Activated T-helper 2 cell treated with anti-CD3 and anti-CD28 coated beads, Interferon-gamma antibody, Interleukin-2, Interleukin-4, amounts not matched to agents 10 μg/mL and 5 μg/mL and 100 μg/mL, durations not matched to agents 14 hours and 24 hours and 36 hours (primary cell): ENCODE measurements around the gene DEGS2. TPM values are rescaled to one million over a fixed set of nuclear protein-coding genes. Genes with fewer than 3 reads are reported as not detected.
"Not testable (repeated sequence)": the region's sequence is repeated elsewhere in the genome, so short reads cannot be mapped to it uniquely, and the experiment has no call there.

ENCODE experiments used
- DNase-seq: peaks from one replicate; pipeline ENCODE4 v3.0.0; 2021; ENCODE audit warnings: low spot score
- H3K27ac Mint-ChIP-seq: one replicate; pipeline ENCODE4 v1.8.0; 2021; ENCODE audit warnings: mixed read lengths
- H3K27me3 Mint-ChIP-seq: one replicate; pipeline ENCODE4 v1.8.0; 2021; ENCODE audit warnings: low read depth, mixed read lengths
- H3K36me3 Mint-ChIP-seq: one replicate; pipeline ENCODE4 v1.8.0; 2021; ENCODE audit warnings: low read depth, mixed read lengths
- H3K4me1 Mint-ChIP-seq: one replicate; pipeline ENCODE4 v1.8.0; 2021; ENCODE audit warnings: low read depth, mixed read lengths
- H3K4me3 Mint-ChIP-seq: one replicate; pipeline ENCODE4 v1.8.0; 2021; ENCODE audit warnings: low read depth, mild to moderate bottlenecking, moderate library complexity, mixed read lengths
- H3K9me3 Mint-ChIP-seq: one replicate; pipeline ENCODE4 v1.8.0; 2021; ENCODE audit warnings: mixed read lengths
- intact Hi-C: fragments of 100-400 bp; cut with micrococcal nuclease; formaldehyde crosslinking; loops from one replicate; pipeline ENCODE4 v1.15.1; 2023
- total RNA-seq: library from RNA; stranded (reverse); gene quantifications from 2 replicates; pipeline ENCODE4 v1.2.3, GENCODE V29; 2022

DEGS2 gene
- total RNA-seq, 1 donor from 2014 or later, result 0.41 TPM

- Mint-ChIP-seq H3K27me3 (peaks cover 16% of the 10 kb centered on the region), H3K27ac (no peak overlapping the region), H3K4me1 (peaks cover 7% of the 10 kb centered on the region), H3K4me3 (no peak overlapping the region), H3K36me3 (no peaks in the 10 kb centered on the region), H3K9me3 (no peaks in the 10 kb centered on the region)
- DNase-seq, result no peak
- intact Hi-C loops, result no loop called here
These were observed 11.4 kb upstream of the DEGS2 start for GRCh38 chr14:100170880-100171279.

DNA sequence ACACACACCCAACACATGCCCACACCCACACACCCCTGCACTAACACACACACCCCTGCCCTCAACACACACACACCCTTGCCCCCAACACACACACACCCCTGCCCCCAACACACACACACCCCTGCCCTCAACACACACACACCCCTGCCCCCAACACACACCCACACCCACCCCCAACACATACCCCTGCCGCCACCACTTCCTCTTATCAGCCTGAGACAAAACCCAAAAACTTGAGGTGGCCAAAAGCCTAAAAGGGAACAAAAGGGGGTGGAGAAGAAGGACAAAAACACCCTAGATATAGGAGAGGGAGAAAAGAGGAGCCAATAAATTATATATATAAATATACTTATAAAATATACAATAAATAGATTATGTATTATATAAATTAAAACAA is 9.1 kb upstream of the DEGS2 start:
- no peaks in the 10 kb centered on the region for H3K36me3 Mint-ChIP-seq
- DNase-seq, result no peak
- H3K4me1 Mint-ChIP-seq, result peaks cover 7% of the 10 kb centered on the region
- H3K4me3 Mint-ChIP-seq, result no peak overlapping the region
- no peaks in the 10 kb centered on the region for H3K9me3 Mint-ChIP-seq
- no peak overlapping the region for H3K27ac Mint-ChIP-seq
- intact Hi-C loops, result no loop called here
- peaks cover 19% of the 10 kb centered on the region for H3K27me3 Mint-ChIP-seq

GRCh38 chr14:100165831-100166440 is 6.5 kb upstream of the DEGS2 start:
- no peak for DNase-seq
- Mint-ChIP-seq H3K4me3 (no peak overlapping the region), H3K9me3 (no peaks in the 10 kb centered on the region), H3K27ac (no peak overlapping the region), H3K4me1 (peaks cover 7% of the 10 kb centered on the region), H3K36me3 (no peaks in the 10 kb centered on the region), H3K27me3 (peaks cover 23% of the 10 kb centered on the region)
- intact Hi-C loops, result no loop called here

DNA sequence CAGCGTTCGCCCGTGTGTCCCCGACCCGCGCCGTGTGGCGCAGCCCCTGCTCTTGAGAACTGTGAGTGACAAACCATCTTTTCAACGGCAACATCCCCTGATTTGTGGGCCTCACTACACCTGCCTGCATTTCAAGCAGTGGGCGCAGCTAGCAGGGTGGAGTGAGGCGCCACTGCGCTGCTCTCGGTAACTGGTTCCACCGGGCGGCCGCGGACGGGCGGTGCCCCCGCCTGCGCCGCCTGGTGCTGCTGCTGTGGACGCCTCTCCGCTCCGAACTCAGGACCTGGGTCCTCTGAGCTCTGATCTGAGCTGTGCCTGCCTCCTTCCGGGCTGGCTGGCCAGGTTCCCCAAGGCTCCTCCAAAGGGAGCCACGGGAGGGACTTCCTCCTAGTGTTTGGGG is 5.9 kb upstream of the DEGS2 start:
- Mint-ChIP-seq H3K27me3 (peaks cover 22% of the 10 kb centered on the region), H3K4me1 (peaks cover 7% of the 10 kb centered on the region), H3K27ac (no peak overlapping the region), H3K9me3 (no peaks in the 10 kb centered on the region), H3K36me3 (no peaks in the 10 kb centered on the region), H3K4me3 (no peak overlapping the region)
- intact Hi-C loops, result no loop called here
- no peak for DNase-seq

- Mint-ChIP-seq H3K27ac (no peak overlapping the region), H3K4me1 (peaks cover 2% of the 10 kb centered on the region), H3K27me3 (peaks cover 39% of the 10 kb centered on the region), H3K36me3 (no peaks in the 10 kb centered on the region), H3K9me3 (no peaks in the 10 kb centered on the region), H3K4me3 (no peak overlapping the region)
- DNase-seq, result no peak
- intact Hi-C loops, result no loop called here
These were observed 1.1 kb upstream of the DEGS2 start for GRCh38 chr14:100160534-100160916.

DNA sequence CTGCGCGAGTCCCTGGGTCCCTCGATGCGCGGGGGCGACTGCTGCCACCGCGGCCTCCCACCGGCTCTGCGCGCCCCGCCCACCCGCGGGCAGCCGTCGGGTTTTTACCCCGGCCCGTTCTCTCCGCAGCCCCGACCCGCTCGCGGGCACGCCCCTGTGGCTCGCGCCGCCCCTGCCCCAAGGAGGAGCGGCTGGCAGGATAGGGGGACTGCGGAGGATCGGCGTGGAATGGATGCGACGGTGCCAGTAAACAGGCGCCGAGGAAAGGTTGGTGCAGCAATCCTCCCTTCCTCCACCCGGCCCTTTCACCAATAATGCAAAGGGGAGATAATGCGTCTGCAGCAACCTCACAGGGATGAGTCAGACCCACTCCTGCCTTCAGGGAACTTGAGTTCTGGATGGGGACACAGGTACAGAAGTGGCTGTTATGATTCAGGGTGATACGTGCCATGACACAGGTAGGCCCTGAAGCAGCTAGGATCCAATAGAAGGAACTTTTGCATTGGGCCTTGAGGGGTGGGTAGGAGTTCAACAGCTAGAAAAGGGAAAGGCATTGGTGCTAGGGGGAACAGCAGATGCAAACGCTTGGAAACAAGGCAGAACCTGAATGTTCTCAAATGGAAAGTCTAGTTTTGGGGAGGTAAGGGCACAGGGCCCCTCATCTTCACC is 554 bp upstream of the DEGS2 start:
- Mint-ChIP-seq H3K4me1 (peaks cover 2% of the 10 kb centered on the region), H3K27me3 (peaks cover 35% of the 10 kb centered on the region), H3K9me3 (peaks cover 5% of the 10 kb centered on the region), H3K36me3 (peaks cover 1% of the 10 kb centered on the region), H3K4me3 (peak overlapping the region; percentile 7), H3K27ac (no peak overlapping the region)
- intact Hi-C loops, result no loop called here
- no peak for DNase-seq

- Mint-ChIP-seq H3K27ac (no peak overlapping the region), H3K4me3 (no peak overlapping the region), H3K9me3 (peaks cover 8% of the 10 kb centered on the region), H3K36me3 (peaks cover 4% of the 10 kb centered on the region), H3K4me1 (peaks cover 2% of the 10 kb centered on the region), H3K27me3 (peaks cover 33% of the 10 kb centered on the region)
- intact Hi-C loops, result no loop called here
- no peak for DNase-seq
These were observed 815 bp downstream of the DEGS2 start for GRCh38 chr14:100158566-100159093.

DNA sequence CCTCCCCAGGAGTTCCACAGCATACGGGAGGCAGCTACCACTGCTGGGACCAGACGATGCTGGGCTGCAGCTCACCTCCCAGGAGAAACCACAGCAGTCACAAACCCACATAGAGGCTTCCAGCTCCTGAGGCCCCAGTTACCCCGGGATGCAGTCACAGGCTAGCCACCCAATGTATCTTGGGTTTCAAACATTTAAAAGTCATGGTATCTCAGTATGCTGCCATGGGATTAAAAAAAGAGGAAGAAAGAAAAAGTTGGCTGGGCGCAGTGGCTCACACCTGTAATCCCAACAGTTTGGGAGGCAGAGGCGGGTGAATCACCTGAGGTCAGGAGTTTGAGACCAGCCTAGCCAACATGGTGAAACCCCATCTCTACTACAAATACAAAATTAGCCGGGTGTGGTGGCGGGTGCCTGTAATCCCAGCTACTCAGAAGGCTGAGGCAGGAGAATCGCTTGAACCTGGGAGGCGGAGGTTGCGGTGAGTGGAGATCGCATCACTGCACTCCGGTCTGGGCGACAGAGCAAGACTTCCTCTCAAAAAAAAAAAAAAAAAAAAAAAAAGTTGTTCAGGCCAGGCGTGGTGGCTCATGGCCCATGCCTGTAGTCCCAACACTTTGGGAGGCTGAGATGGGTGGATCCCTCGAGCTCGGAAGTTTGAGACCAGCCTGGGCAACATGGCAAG is 1.8 kb downstream of the DEGS2 start:
- H3K9me3 Mint-ChIP-seq, H3K4me3 Mint-ChIP-seq, H3K27ac Mint-ChIP-seq, H3K36me3 Mint-ChIP-seq, DNase-seq, H3K4me1 Mint-ChIP-seq, intact Hi-C loops: not testable (repeated sequence)
- peaks cover 31% of the 10 kb centered on the region for H3K27me3 Mint-ChIP-seq

GRCh38 chr14:100156776-100157175 is 2.7 kb downstream of the DEGS2 start:
- Mint-ChIP-seq H3K9me3 (peaks cover 8% of the 10 kb centered on the region), H3K27ac (no peak overlapping the region), H3K4me1 (peaks cover 2% of the 10 kb centered on the region), H3K4me3 (no peak overlapping the region), H3K36me3 (peaks cover 4% of the 10 kb centered on the region), H3K27me3 (peaks cover 30% of the 10 kb centered on the region)
- DNase-seq, result no peak
- intact Hi-C loops, result no loop called here

DNA sequence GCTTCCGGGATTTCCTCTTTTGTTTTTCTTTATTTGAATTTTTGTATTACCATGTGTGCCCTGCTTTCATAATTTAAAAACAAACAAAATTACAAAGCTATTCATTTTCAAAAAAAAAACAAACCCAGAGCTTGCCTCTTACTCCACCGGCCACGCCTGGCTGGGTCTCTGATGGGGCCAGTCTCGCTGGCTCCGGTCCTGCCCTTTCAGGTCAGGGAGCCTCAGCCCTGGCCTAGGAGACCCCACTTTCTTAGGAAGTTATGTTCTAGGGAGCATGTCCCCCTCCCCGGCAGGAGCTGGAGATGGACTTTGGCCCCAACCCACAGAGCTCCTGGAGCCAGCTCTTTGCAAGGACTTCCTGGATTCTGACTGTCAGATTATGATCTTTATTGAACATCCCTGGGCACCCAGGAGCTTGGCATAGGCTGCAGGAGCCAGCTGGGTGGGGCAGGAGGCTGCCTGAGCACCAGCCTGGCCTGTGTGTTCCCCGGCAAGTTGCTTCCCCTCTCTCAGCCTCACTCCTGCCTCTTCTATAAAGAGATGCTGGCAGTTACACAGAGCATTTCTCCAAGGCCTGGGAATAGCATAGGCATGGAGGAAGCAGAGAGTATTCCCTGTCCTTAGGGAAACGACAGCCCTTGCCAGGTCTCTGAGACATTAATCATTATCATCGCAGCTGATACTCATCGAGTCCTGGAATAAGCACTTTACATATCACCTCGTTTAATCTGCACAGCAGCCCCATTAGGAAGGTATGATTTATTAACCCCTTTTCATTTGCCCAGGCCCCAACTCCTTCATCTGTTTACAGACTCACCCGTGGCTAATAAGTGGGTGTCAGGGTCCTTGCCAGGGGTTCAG is 3.5 kb downstream of the DEGS2 start:
- H3K36me3 Mint-ChIP-seq, result peaks cover 4% of the 10 kb centered on the region
- intact Hi-C loops, result no loop called here
- H3K27ac Mint-ChIP-seq, result no peak overlapping the region
- peaks cover 29% of the 10 kb centered on the region for H3K27me3 Mint-ChIP-seq
- DNase-seq, result no peak
- H3K4me1 Mint-ChIP-seq, result peaks cover 2% of the 10 kb centered on the region
- H3K4me3 Mint-ChIP-seq, result no peak overlapping the region
- peaks cover 8% of the 10 kb centered on the region for H3K9me3 Mint-ChIP-seq

- intact Hi-C loops, result no loop called here
- Mint-ChIP-seq H3K27me3 (peaks cover 22% of the 10 kb centered on the region), H3K27ac (no peak overlapping the region)
These were observed 4.3 kb downstream of the DEGS2 start for GRCh38 chr14:100155049-100155621.

DNA sequence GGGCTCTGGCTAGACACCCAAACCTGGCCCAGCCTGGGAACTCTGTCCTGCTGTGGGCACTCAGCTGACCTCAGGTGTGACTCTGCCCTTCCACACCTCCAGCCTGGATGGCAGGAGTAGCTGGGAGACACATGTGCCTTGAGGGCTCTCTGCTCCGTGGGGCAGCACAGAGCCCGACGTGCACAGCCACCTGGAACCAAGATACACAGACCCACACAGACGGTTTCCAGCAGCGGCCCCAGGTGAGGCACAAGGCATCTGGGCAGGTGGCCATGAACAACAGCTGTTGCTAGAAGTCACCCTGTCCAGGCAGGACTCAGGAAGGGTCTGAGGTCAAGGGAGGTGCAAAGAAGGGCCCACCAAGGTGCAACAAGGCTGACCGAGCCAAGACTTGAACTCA is 5.9 kb downstream of the DEGS2 start:
- DNase-seq, result no peak
- H3K27me3 Mint-ChIP-seq, result peaks cover 16% of the 10 kb centered on the region
- H3K4me1 Mint-ChIP-seq, result no peaks in the 10 kb centered on the region
- no peak overlapping the region for H3K27ac Mint-ChIP-seq
- intact Hi-C loops, result no loop called here
- H3K9me3 Mint-ChIP-seq, result peaks cover 8% of the 10 kb centered on the region
- peaks cover 4% of the 10 kb centered on the region for H3K36me3 Mint-ChIP-seq
- H3K4me3 Mint-ChIP-seq, result no peak overlapping the region

More at GRCh38 chr14:100155049-100155621, 4.3 kb downstream of the DEGS2 start:
- no peak for DNase-seq
- peaks cover 4% of the 10 kb centered on the region for H3K36me3 Mint-ChIP-seq
- H3K9me3 Mint-ChIP-seq, result peaks cover 8% of the 10 kb centered on the region
- H3K4me1 Mint-ChIP-seq, result peaks cover under 1% of the 10 kb centered on the region
- H3K4me3 Mint-ChIP-seq, result no peak overlapping the region
